Endometrial microvascular endothelial cells (primary cell): ENCODE data around the gene RPL41. TPM values are rescaled to one million over a fixed set of nuclear protein-coding genes. Genes with fewer than 3 reads are reported as not detected.

Experiments
- in situ Hi-C: cut with HindIII; loops from 2 replicates; pipeline ENCODE4 v1.10.0; 2017; ENCODE audit warnings: low sequenced_read_pairs, low pct_unique_long_range_greater_than_20kb; ENCODE audit errors: inconsistent ontology term
- total RNA-seq: library from RNA; depleted of rRNA; stranded (reverse); fragments of >200 nt; gene quantifications from one replicate; pipeline ENCODE4 v1.2.3, GENCODE V29; 2015; ENCODE audit errors: inconsistent ontology term

RPL41 gene
- total RNA-seq, 1 donor from 2014 or later: 2,640 TPM

GRCh38 chr12:56162468-56163290, 46.2 kb downstream of the RPL41 start:
- in situ Hi-C loops: no loop called here

- in situ Hi-C loops: no loop called here
These were observed 47.3 kb downstream of the RPL41 start for GRCh38 chr12:56163533-56164344.

- in situ Hi-C loops: no loop called here
These were observed 47.9 kb downstream of the RPL41 start for GRCh38 chr12:56164345-56164729.

GRCh38 chr12:56165369-56165768, 48.9 kb downstream of the RPL41 start:
- in situ Hi-C loops: no loop called here

Other genes starting within 250 kb of the RPL41 start
- 29.1 TPM for gene PYM1, start 188.7 kb upstream of the RPL41 start, total RNA-seq
- 82.4 TPM for gene DGKA, start 185.5 kb upstream of the RPL41 start, total RNA-seq
- gene PMEL, start 150.6 kb upstream of the RPL41 start, total RNA-seq: not detected
- gene CDK2, start 149.8 kb upstream of the RPL41 start, total RNA-seq: 61.3 TPM
- gene RAB5B, start 142.6 kb upstream of the RPL41 start, total RNA-seq: 53.3 TPM
- 22.4 TPM for gene SUOX, start 119.4 kb upstream of the RPL41 start, total RNA-seq
- gene IKZF4, start 95.6 kb upstream of the RPL41 start, total RNA-seq: 1.0 TPM
- gene RPS26, start 74.7 kb upstream of the RPL41 start, total RNA-seq: 1,767 TPM
- gene ERBB3, start 36.5 kb upstream of the RPL41 start, total RNA-seq: not detected
- 226 TPM for gene PA2G4, start 12.1 kb upstream of the RPL41 start, total RNA-seq
- 3.0 TPM for gene ZC3H10, start 1.6 kb downstream of the RPL41 start, total RNA-seq
- 193 TPM for gene ESYT1, start 11.6 kb downstream of the RPL41 start, total RNA-seq
- 121 TPM for gene MYL6B, start 36.0 kb downstream of the RPL41 start, total RNA-seq
- gene MYL6, start 41.7 kb downstream of the RPL41 start, total RNA-seq: 2,953 TPM
- 43.6 TPM for gene SMARCC2, start 72.8 kb downstream of the RPL41 start, total RNA-seq
- 57.4 TPM for gene RNF41, start 105.3 kb downstream of the RPL41 start, total RNA-seq
- 60.3 TPM for gene NABP2, start 107.7 kb downstream of the RPL41 start, total RNA-seq
- gene SLC39A5, start 113.4 kb downstream of the RPL41 start, total RNA-seq: 3.7 TPM
- gene ANKRD52, start 141.8 kb downstream of the RPL41 start, total RNA-seq: 20.3 TPM
- gene COQ10A, start 150.3 kb downstream of the RPL41 start, total RNA-seq: 10.8 TPM
- 257 TPM for gene CS, start 183.7 kb downstream of the RPL41 start, total RNA-seq
- 105 TPM for gene CNPY2, start 199.4 kb downstream of the RPL41 start, total RNA-seq
- 5.0 TPM for gene PAN2, start 217.4 kb downstream of the RPL41 start, total RNA-seq
- not detected for gene IL23A, start 222.3 kb downstream of the RPL41 start, total RNA-seq
- 66.7 TPM for gene STAT2, start 243.5 kb downstream of the RPL41 start, total RNA-seq
- gene APOF, start 246.2 kb downstream of the RPL41 start, total RNA-seq: not detected